HL-60 (cell line): Measurements from ENCODE around the gene TUT4.

Source experiments
- GABPA ChIP-seq: IDR thresholded peaks from 2 replicates; pipeline ENCODE4 v1.6.1; 2012; ENCODE audit warnings: low read depth
- POLR2AphosphoS5 ChIP-seq: IDR thresholded peaks from 2 replicates; pipeline ENCODE4 v1.6.1; 2012; ENCODE audit warnings: low read depth
- REST ChIP-seq: IDR thresholded peaks from 2 replicates; pipeline ENCODE4 v1.6.1; 2012; ENCODE audit warnings: low read depth; ENCODE audit not compliant: insufficient replicate concordance
- SPI1 ChIP-seq: IDR thresholded peaks from 2 replicates; pipeline ENCODE4 v1.6.1; 2012; ENCODE audit warnings: low read depth, mild to moderate bottlenecking, borderline replicate concordance
- TF ChIP-seq, protein P1 (sequence below): IDR thresholded peaks from one replicate; pipeline ENCODE4 v1.5.1; 2011; ENCODE audit warnings: low read length, control low read depth, inconsistent platforms; ENCODE audit not compliant: insufficient read depth

DNA sequence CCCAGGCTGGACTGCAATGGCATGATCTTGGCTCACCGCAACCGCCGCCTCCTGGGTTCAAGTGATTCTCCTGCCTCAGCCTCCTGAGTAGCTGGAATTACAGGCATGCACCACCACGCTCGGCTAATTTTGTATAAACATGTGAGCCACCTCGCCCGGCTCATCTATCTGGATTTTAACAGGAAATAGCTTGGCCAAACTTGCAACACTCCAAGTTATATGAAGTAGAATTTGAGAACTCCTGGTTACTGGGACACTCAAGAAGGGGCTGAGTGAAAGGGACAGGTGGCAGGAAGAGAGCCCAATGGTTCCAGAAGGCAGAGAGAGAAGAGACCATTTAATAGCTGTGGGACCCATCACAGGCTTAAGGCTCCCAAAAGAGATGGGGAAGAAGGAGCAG, 46.3 kb upstream of the TUT4 start:
- TF ChIP-seq, protein P1, sequence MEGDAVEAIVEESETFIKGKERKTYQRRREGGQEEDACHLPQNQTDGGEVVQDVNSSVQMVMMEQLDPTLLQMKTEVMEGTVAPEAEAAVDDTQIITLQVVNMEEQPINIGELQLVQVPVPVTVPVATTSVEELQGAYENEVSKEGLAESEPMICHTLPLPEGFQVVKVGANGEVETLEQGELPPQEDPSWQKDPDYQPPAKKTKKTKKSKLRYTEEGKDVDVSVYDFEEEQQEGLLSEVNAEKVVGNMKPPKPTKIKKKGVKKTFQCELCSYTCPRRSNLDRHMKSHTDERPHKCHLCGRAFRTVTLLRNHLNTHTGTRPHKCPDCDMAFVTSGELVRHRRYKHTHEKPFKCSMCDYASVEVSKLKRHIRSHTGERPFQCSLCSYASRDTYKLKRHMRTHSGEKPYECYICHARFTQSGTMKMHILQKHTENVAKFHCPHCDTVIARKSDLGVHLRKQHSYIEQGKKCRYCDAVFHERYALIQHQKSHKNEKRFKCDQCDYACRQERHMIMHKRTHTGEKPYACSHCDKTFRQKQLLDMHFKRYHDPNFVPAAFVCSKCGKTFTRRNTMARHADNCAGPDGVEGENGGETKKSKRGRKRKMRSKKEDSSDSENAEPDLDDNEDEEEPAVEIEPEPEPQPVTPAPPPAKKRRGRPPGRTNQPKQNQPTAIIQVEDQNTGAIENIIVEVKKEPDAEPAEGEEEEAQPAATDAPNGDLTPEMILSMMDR = no peak
- TF ChIP-seq REST (no peak), POLR2AphosphoS5 (no peak), SPI1 (no peak), GABPA (no peak)
